ENCODE measurements around the gene IGSF8. TPM values are rescaled to one million over a fixed set of nuclear protein-coding genes. Genes with fewer than 3 reads are reported as not detected.
A peak's percentile ranks its signal among the peaks of the same experiment; 100 is the strongest.

The IGSF8 gene
- total and polyA plus RNA-seq, 2 donors (not counting 1 experiment from before 2014, with no cell fraction given): 6.5 to 24.4 TPM

- H3K4me1 ChIP-seq (ENCODE audit: control insufficient read depth, extremely low read depth, insufficient read depth, low read length): no peaks in the 10 kb centered on the region
- H3K4me3 ChIP-seq (replicated peaks in 1 of 4; ENCODE audit: control extremely low read depth in 1 of 4, insufficient read depth in 1 of 4, low read depth in 3 of 4, low read length in 4 of 4): peak overlapping the region in 1 of 4 experiments; percentile 64
- TF ChIP-seq EZH2 (IDR thresholded peaks at IDR 0.05; ENCODE audit: low read length, missing control alignments) (no peak), CTCF (conservative IDR thresholded peaks at IDR 0.05 in 1 of 2, IDR thresholded peaks at IDR 0.05 in 1 of 2; ENCODE audit: low read depth in 1 of 2, low read length in 2 of 2) (no peak)
- H3K9me3 ChIP-seq (ENCODE audit: control insufficient read depth, insufficient read depth, low read depth, low read length): no peaks in the 10 kb centered on the region
- H3K36me3 ChIP-seq (ENCODE audit: control insufficient read depth, insufficient read depth, low read length): no peaks in the 10 kb centered on the region
- H3K79me2 ChIP-seq (ENCODE audit: control insufficient read depth, insufficient read depth, low read length): no peaks in the 10 kb centered on the region
- no peak overlapping the region for H2AFZ ChIP-seq (ENCODE audit: low read length)
- no peak overlapping the region for H3K4me2 ChIP-seq (ENCODE audit: extremely low read depth, insufficient read depth, low read length)
- H4K20me1 ChIP-seq (ENCODE audit: control insufficient read depth, extremely low read depth, insufficient read depth, low read length): no peaks in the 10 kb centered on the region
- DNase-seq (ENCODE audit: low read depth in 2 of 2): peak; percentile 52 to 67
- H3K27ac ChIP-seq (ENCODE audit: insufficient read depth, low read length): no peak overlapping the region
- H3K27me3 ChIP-seq (ENCODE audit: control insufficient read depth, insufficient read depth, low read length): peaks cover 34% of the 10 kb centered on the region
- H3K9ac ChIP-seq (ENCODE audit: insufficient read depth, low read length): no peak overlapping the region
These were observed 18.1 kb upstream of the IGSF8 start for GRCh38 chr1:160116283-160117147.

- H3K79me2 ChIP-seq (ENCODE audit: control insufficient read depth, insufficient read depth, low read length): no peaks in the 10 kb centered on the region
- H3K4me3 ChIP-seq (replicated peaks in 1 of 4; ENCODE audit: control extremely low read depth in 1 of 4, insufficient read depth in 1 of 4, low read depth in 3 of 4, low read length in 4 of 4): peak within 1 kb of the TSS in 1 of 4 experiments; percentile 64
- DNase-seq (ENCODE audit: low read depth in 2 of 2): peak in 1 of 2 donors; percentile 39
- H3K9me3 ChIP-seq (ENCODE audit: control insufficient read depth, insufficient read depth, low read depth, low read length): no peaks in the 10 kb centered on the region
- no peak within 1 kb of the TSS for H3K9ac ChIP-seq (ENCODE audit: insufficient read depth, low read length)
- H3K4me1 ChIP-seq (ENCODE audit: control insufficient read depth, extremely low read depth, insufficient read depth, low read length): no peaks in the 10 kb centered on the region
- H3K36me3 ChIP-seq (ENCODE audit: control insufficient read depth, insufficient read depth, low read length): no peaks in the 10 kb centered on the region
- no peak within 1 kb of the TSS for H2AFZ ChIP-seq (ENCODE audit: low read length)
- H4K20me1 ChIP-seq (ENCODE audit: control insufficient read depth, extremely low read depth, insufficient read depth, low read length): no peaks in the 10 kb centered on the region
- no peak within 1 kb of the TSS for H3K4me2 ChIP-seq (ENCODE audit: extremely low read depth, insufficient read depth, low read length)
- H3K27me3 ChIP-seq (ENCODE audit: control insufficient read depth, insufficient read depth, low read length): peaks cover 34% of the 10 kb centered on the region
- no peak for TF ChIP-seq EZH2 (IDR thresholded peaks at IDR 0.05; ENCODE audit: low read length, missing control alignments)
- no peak within 1 kb of the TSS for H3K27ac ChIP-seq (ENCODE audit: insufficient read depth, low read length)
These were observed 17.3 kb upstream of the IGSF8 start, which contains the start of gene ATP1A2 for GRCh38 chr1:160115545-160116282. ATP1A2 (plus strand) TSS chr1:160115759; CDS start chr1:160115862, 103 bp downstream.

- no peak for DNase-seq (ENCODE audit: low read depth in 2 of 2)
- no peak overlapping the region for H3K27ac ChIP-seq (ENCODE audit: insufficient read depth, low read length)
These were observed 15.7 kb upstream of the IGSF8 start for GRCh38 chr1:160114085-160114484.

More at GRCh38 chr1:160114085-160114484, 15.7 kb upstream of the IGSF8 start:
- H3K4me3 ChIP-seq (replicated peaks in 1 of 4; ENCODE audit: control extremely low read depth in 1 of 4, insufficient read depth in 1 of 4, low read depth in 3 of 4, low read length in 4 of 4): no peak overlapping the region
- peaks cover 33% of the 10 kb centered on the region for H3K27me3 ChIP-seq (ENCODE audit: control insufficient read depth, insufficient read depth, low read length)
- H2AFZ ChIP-seq (ENCODE audit: low read length): no peak overlapping the region
- H3K4me1 ChIP-seq (ENCODE audit: control insufficient read depth, extremely low read depth, insufficient read depth, low read length): no peaks in the 10 kb centered on the region
- H4K20me1 ChIP-seq (ENCODE audit: control insufficient read depth, extremely low read depth, insufficient read depth, low read length): no peaks in the 10 kb centered on the region
- H3K9ac ChIP-seq (ENCODE audit: insufficient read depth, low read length): no peak overlapping the region
- TF ChIP-seq CTCF (conservative IDR thresholded peaks at IDR 0.05 in 1 of 2, IDR thresholded peaks at IDR 0.05 in 1 of 2; ENCODE audit: low read depth in 1 of 2, low read length in 2 of 2) (no peak), EZH2 (IDR thresholded peaks at IDR 0.05; ENCODE audit: low read length, missing control alignments) (no peak)
- H3K4me2 ChIP-seq (ENCODE audit: extremely low read depth, insufficient read depth, low read length): no peak overlapping the region
- H3K79me2 ChIP-seq (ENCODE audit: control insufficient read depth, insufficient read depth, low read length): no peaks in the 10 kb centered on the region
- H3K9me3 ChIP-seq (ENCODE audit: control insufficient read depth, insufficient read depth, low read depth, low read length): no peaks in the 10 kb centered on the region
- H3K36me3 ChIP-seq (ENCODE audit: control insufficient read depth, insufficient read depth, low read length): no peaks in the 10 kb centered on the region

All from fibroblast of lung (primary cell).